Stimulated activated CD8-positive, alpha-beta memory T cell treated with anti-CD3 and anti-CD28 coated beads, Interleukin-2, amount 100 ng/mL, for 48 hours (primary cell): ENCODE data around the gene UNKL.
"Not testable (repeated sequence)": the region's sequence is repeated elsewhere in the genome, so short reads cannot be mapped to it uniquely, and the experiment has no call there.

Experiments
- DNase-seq, 2 donors: peaks; one replicate each; pipeline ENCODE4 v3.0.0-alpha.2; 2020; ENCODE audit warnings: low read depth in 2 of 2

Gene UNKL

DNA sequence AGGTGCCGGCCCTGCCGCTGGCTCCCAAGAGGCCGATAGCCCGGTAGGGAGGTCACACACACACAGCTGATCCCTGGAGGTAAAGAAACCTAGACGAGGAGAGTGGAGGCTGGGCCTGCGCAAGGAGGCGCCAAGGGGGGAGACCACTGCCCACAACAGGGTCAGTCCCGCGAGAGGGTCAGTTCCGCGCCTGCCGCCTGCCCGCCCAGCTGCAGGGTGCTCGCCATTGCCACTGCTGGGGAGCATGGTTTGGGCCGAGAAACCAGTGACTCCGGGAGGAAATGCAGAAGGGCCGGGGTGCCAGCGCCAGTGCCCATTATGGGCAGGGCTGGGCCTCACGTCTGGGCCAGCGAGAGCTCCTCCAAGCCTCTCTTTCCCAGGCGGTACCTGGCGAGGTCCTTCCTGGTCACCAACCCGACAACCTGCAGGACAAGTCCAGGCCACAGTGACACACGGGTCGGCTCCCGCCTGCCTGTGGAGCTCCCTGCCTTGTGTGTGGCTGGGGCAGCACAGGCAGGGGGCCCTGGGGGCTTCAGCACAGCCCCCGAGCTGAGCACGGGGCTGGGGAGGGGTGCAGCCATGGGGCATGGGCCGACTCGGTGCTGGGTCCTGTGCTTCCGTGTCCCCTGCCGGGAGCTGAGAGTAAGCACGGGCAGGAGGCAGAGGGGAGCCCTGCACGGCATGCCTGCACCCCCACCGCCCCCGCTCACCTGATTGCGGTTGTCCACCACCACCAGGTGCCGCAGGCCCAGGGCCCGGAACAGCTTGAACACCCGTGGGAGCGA is 32.0 kb upstream of the UNKL start:
- no peak for DNase-seq

DNA sequence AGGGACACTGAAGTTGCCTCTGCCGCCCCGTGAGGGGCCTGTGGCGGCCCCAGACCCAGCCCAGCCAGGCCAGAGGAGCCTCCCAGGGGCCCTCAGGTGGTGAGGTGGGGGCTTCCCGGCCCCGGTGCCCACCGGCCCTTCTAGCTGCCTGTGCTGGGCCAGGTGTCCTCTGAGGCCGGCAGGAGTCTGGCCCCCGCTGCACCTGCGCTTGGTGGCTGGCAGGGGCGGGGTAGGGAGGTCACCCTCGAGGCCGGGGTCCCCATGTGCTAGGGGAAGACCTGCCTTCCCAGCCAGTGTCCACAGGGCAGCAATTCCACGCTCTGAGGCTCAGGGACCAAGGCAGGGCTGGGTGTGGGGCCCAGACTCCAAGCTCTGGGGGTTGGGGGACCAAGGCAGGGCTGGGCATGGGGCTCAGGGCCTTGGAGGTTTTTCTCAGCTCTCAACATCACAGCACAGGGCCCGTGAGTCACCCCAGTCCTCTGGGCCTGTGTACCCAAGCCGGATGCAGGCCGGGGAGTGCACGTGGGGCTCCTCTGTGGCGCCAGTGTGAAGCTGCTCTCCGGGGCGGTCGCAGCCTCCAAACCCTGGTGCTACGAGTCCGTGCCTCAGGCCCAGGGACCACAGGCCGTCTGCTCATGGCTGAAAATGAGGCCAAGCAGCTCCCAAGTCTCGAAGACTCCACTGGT is 31.2 kb upstream of the UNKL start:
- DNase-seq: no peak

DNA sequence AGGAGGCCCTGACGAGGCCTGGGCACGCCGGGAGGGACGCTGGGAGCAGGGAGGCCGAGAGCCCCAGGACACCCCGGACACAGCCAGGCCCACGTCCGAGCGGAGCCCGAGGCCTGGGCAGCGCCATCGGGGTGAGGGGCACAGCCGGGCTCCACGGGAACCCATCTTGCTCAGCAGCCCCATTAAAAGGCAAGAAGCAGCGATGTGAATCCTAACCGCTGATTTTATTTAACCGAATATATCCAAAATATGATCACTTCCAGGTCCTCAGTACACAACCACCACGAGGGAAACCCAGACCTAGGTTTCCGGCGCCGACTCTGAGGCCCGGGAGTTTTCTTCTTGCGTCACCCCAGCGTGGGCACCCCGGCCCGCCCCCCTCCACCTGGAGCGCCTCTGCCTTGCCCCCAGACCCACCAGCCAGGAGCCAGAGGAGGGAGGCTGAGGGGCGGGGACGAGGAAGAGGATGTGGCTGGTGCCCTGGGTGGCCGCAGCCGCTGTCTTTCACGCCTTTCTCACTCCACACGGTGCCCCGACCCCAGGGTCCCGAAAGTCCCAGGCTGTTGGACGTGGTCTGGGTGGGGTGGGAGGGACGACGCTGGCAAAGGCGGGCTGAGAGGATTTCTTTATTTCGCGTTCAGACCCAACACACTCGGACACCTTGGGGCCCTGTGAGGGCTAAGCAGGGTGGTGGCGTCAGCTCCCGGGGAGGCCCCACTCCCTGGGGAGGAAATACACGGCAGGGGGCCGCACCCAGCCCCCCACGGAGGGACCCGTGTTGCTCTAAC is 30.4 kb upstream of the UNKL start:
- DNase-seq: no peak

DNA sequence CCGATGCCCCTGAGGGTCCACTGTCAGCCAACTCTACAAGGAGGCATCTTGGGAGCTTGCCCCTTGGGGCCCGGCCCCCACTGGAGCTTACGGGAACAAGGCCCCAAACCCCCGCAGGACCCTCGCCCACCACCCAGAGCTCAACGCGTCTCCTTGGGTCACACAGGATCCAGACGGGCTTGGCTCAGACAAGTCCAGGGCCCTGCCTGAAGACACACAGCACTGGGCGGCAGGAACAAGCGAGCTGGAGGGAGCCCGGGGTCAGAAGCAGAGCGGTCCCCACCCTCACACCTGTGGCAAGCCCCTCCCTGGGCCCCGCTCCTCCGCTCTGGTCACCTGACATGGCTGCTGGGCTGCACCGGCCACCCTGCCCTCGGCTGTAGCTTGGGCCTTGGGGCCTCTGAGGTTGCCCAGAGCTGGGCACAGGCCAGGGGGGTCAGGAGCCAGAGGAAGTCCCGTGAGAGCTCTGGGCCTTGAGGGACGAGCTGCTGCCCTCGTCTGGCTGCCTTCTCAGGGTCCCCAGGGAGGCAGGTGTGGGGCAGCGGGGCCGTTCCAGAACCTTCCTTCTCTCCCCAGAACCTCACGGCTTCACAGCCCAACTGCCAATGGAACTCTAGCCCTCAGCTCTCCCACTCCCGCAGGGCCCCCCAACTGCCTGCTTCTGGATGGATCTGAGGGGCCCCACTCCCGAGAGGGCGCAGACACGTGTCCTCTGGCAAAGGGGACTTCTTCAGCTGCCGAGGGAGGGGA is 29.7 kb upstream of the UNKL start, which contains the start of gene CCDC154:
Gene CCDC154 (minus strand): TSS at position 577 of the 750 bp plus-strand sequence. CDS start 234 bp downstream, at position 343.
- no peak for DNase-seq

DNA sequence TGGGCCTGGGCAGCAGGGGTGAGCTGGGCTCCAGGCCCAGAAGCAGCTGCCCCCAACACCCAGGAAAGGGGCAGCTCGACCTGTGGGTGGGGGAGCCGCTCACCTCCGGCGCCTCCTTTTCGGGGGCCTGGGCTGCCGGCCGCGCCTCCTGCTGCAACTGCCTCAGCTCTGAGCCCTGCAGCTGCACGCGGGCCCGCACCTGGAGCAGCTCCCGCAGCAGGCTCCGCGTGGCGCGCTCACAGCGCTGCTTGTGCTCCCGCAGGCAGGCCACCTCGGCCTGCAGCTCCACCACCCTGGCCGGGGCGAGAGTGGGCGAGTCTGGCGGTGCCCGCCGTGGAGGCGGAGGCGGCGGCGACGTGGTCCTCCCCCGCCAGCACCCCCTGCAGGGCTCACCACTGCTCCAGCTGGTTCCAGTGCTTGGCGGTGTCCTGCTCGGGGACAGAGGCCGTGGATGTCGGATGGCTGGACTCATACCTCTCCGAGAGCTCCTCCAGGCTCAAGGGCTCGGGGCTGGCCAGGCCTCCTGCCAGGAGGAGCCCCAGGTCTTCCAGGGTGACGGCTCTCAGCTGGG is 29.0 kb upstream of the UNKL start:
- DNase-seq: no peak

DNA sequence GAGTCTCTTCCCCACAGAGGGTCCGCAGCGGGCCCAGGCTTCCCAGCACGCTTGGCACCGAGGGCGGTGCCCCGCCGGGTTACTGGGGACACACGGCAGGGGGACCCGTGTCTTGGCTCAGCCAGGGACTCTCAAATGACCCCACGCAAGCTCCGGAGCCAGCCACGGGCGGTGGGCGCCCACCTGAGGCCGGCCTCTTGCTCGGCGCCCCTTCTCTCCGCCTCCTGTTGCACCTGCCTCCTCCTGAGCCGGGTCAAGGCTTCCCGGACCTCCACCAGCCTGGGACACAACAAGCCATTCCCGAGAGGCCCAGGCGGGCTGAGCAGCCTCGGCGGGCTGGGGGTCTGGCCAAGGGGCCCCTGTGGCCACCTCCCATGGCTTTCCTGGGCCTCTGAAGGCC is 28.2 kb upstream of the UNKL start:
- no peak for DNase-seq

DNA sequence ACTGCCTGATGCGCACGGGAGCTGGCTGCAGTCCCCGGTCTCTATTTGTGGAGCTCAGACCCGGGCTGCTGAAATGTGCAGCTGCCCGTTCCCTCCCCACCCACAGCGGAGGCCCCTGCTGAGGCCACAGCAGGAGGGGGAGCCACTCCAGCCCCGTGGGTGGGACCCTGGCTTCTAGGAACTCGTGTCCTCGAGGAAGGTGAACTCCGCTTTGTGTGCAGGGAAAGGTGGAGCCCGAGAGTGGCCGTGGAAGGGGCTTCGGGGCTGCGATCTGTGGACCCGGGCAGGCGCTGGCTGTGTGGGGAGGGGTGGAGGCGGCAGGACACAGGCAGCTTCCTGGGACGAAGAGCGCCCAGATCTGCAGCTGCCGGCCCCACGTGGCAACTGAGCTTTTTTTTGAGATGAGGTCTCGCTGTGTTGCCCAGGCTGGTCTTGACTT is 26.9 kb upstream of the UNKL start:
- DNase-seq: no peak

DNA sequence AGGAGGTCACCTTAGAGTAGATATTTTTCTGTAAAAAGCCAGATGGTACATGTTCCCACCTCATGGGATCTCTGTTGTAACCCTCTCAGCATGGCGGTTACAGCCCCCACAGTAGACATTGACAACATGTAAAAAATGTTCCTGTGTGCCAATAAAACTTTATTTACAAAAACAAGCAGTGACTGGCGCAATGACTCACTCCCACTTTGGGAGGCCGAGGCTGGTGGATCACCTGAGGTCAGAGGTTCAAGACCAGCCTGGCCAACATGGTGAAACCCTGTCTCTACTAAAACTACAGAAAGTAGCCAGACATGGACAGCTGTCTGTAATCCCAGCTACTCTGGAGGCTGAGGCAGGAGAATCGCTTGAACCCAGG is 25.2 kb upstream of the UNKL start:
- DNase-seq: not testable (repeated sequence)

DNA sequence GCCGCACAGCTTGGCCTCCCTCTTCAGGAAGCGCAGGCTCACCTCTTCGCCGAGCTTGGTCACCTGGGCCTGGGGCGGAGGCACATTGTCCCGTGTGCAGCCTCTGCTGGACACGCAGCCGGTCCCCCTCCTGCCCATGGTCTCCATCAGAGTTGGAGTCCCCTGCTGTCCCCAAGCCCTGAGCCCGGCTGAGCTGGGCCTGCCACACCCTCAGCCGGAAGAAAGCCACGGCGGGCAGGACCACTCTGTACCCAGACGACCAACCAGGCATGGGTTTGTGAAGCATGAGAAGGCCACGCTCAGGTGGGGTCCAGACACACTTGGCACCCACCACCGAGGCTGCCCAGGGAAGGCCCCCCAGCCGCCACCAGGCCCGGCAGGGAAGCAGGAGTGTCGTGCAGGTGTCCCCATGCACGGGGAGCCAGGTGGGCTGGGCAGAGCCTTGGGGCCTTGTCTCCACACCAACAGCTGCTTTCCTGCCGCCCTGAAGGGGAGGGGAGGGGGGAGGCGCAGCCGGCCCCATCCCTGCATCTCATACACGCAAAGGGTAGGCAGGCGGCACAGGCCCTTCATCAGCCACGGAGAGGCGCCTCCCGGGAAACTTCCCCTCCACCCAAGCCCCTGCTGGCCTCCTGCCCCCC is 24.7 kb upstream of the UNKL start:
- no peak for DNase-seq

DNA sequence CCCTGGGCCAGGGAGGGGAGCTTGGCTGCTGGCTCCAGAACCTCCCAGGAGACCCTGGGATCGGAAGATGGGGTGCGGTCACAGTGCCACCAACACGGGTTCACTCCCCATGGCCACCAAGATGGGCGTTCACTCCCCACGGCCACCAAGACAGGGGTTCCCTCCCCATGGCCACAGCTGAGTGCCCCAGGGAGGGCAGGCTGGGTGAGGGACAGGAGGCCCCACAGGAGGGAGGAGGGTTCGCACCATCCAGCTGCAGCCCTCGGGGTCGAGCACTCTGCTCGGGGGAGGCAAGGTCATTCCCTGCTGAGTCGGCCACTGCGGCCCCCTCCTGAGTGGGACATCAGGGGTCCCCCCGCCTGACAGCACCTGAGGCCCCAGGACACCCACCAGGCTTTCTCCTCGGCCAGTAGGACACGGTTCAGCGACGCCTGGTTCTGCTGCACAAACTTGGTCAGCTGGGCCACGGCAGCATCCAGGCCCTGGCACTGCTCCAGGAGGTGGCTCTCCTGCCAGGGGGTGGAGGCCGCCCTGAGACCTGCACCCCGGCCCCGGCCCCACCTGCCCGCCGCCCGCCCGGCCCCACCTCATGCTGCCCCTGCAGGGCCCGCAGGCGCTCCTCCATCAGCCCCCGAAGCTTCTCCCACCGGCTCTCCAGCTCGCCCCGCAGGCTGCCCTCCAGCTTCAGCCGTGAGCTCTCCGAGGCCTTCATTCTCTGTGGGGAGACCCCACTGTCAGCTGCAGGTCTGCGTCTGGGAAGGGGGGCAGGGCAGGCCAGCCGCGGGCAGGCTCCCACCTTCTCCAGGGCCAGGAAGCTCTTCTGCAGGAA is 23.9 kb upstream of the UNKL start:
- no peak for DNase-seq

DNA sequence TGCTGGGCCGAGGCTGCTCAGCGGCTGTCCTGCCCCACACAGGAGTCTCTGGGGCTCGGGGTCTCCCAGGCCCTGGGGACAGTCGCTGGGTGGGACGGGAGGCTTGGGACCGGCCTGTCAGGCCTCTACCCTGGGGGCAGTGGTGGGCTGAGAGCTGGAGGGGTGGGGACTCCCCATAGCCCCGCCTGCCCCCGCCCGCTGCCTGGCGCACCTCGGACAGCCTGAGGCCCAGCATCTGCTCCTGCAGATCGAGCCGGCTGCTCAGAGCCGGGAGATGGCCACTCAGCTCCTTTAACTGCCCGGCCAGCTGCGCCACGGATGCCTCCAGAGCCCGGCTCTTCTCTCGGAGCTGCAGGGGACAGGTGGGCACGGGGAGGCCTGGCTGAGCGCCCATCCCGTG is 23.1 kb upstream of the UNKL start:
- DNase-seq: no peak

DNA sequence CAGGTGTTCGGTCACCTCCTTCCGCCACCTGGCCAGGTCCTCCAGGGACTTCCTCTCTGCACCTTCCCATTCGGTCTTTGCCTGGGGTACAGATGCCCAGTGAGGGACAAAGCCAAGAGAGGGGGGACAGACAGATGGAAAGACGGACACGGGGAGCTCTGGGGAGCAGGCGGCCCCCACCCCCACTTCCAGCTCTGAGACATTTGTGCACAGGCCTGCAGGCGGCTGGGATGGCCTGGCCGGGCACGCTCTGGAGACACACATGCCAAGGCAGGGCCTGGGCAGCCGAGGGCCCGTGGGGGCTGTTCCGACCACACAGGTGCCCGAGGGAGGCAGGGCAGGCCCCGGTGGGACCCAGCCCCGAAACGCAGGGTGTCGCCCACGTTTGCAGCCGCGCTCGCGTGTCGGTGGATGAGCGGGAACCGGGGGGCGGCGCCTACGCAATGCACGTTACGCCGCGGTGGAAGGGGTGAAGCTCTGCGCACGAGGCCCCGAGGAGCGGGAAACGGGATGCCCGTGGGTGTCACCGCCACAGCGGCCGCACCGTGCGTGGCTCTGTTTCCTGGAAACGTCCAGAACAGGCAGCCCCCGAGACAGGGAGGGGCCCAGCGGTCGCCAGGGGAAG is 22.3 kb upstream of the UNKL start:
- no peak for DNase-seq

DNA sequence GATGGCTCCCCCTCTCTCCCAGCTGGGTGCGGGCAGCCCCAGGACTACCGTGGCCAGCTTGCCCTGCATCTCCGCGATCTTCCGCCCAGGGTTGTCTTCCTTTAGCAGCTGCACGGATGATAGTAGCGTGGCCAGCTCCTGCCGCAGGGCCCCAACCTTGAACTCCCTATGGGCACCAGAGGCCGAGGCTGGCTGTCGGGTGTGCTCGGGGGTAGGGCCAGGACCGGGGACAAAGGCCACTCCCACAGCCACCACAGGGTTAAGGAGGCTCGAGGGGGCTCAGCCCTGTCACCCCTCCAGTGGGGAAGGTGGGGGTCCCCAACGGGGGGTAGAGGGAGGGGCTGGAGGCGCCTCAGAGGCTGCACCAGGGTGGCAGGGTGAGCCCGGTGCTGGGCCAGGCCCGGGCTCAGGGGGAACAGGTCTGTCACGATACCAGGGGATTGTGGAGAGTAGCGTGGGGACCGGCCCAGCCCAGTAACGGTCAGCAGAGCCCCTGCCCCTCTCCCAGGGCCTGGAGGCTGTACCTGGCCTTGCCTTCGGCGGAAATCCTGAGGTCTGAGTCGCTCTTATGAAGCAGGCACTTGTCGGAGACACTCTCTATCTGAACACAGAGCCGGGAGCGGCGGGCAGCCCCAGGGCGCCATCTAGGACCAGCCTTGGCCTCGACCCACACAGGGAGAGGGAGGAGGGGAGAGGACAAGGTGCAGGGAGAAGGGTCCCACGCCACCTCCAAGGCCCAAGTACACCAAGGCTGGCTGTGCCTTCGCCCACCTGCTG is 21.6 kb upstream of the UNKL start:
- DNase-seq: no peak

DNA sequence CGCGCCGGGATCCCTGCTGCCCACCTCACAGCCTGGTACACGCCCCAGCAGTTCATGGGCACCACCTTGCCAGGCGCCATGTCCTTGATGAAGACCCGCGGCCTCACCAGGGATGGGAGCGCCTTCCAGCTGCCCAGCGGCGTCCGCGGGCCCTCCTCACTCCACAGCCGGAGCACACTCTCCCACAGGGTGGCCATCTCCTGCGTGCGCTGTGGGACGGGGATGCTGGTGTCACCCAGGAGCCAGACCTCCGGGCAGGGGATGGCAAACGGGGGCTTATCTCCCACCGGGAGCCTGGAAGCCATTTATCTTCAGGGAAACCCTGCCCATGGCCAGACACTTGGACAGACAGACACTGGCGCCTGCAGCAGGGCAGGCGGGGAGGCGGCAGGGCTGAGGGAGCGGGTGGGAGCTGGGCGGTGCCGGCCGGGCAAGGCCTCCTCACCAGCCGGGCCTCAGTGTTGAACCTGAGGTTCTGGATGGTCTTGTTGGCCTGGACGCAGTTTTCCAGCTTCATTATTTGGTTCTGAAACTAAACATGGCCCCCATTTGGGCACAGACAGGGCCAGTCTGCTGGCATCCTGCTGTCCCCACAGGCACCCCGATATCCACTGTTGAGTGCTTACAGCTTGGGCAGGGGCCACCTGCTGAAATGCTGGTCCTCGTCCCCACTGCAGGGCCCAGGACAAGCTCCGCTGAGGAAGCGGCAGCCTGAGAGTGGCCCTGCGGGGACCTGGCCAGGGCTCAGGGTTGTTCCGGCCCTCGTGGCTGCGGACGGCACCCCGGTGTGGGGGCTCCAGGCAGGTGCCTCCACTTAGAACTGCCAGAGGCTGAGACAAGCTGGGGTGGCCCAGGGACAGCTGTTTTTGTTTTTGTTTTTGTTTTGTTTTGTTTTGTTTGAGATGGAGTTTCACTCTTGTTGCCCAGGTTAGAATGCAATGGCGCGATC is 20.4 kb upstream of the UNKL start:
- no peak for DNase-seq

DNA sequence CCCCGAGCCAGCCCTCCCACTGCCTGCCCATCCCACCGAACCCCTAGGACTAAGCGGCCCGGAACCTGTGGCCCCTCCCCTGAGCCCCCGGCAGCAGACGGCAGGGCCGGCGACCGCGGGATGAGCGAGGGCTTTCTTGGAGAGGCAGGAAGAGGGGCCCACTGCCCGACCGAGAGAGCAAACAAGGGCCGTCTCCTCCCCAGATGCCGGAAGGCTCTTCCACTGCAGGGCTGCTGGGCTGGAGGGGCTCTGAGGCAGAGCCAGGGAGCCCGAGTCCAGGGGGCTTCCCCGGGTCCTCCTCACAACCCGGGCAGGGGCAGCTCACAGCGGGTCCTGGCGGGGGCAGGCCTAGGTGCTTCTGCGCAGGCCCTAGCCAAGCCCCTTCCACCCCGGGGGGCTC is 19.3 kb upstream of the UNKL start:
- no peak for DNase-seq

DNA sequence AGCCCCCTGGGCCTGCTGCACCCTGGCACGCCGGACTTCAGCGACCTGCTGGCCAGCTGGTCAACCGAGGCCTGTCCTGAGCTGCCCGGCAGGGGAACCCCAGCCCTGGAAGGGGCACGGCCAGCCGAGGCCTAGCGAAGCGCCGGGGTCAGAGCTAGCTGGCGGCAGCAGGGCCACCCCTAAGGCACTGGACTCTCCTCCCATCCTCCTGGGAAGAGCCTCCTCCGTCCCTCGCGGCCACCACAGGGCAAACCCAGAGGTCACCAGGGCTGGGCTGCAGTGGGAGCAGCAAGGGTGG is 18.7 kb upstream of the UNKL start:
- no peak for DNase-seq

DNA sequence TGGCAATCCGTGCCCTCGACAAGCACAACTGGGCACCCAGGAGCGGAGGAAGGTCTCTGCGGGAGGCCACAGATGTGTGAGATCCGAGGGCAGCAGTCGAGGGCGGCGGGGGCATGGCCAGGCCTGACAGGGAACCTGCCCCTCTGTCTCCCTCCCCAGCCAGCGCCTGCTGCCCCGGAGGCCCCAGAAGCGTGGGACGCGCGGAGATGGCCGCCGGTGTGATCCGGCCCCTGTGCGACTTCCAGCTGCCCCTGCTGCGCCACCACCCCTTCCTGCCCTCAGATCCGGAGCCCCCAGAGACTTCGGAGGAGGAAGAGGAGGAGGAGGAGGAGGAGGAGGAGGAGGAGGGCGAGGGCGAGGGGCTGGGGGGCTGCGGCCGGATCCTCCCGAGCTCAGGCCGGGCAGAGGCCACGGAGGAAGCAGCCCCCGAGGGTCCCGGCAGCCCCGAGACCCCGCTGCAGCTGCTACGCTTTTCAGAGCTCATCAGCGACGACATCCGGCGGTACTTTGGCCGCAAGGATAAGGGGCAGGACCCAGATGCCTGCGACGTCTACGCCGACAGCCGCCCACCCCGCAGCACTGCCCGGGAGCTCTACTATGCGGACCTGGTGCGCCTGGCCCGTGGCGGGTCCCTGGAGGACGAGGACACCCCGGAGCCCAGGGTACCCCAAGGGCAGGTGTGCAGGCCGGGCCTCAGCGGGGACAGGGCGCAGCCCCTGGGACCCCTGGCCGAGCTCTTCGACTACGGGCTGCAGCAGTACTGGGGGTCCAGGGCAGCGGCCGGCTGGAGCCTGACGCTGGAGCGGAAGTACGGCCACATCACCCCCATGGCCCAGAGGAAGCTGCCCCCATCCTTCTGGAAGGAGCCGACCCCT is 18.1 kb upstream of the UNKL start:
- DNase-seq: no peak
